ENCODE results near the gene ABI1. TPM values are rescaled to one million over a fixed set of nuclear protein-coding genes. Genes with fewer than 3 reads are reported as not detected.

The ABI1 gene
- total RNA-seq, 1 experiment from 2014 or later, result 50.8 TPM

DNA sequence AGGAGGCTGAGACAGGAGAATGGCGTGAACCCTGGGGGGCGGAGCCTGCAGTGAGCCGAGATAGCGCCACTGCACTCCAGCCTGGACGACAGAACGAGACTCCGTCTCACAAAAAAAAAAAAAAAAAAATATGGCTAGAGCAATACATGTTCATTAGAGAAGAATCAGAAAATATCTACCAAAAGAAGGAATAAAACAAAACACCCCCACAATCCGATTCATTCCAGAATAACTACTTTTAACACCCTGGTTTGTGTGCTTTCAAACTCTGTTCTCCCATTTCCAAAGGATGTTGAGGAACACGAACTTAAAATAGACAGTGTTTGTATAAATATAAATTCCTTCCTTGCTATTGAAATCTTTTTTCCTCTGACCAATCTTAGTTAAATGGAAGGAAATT, 156.8 kb downstream of the ABI1 start:
- intact Hi-C loops (cut with micrococcal nuclease; ENCODE audit: unreplicated experiment), result no loop called here
- no peaks in the 10 kb centered on the region for H3K27me3 ChIP-seq (ENCODE audit: insufficient read depth, low read depth)
- no peaks in the 10 kb centered on the region for H3K36me3 ChIP-seq (ENCODE audit: low read depth)
- H4K20me1 ChIP-seq (ENCODE audit: insufficient read depth), result no peaks in the 10 kb centered on the region
- no peaks in the 10 kb centered on the region for H3F3A ChIP-seq (ENCODE audit: insufficient read depth, low read depth)
- no peak overlapping the region for H3K4me3 ChIP-seq
- H3K79me2 ChIP-seq (ENCODE audit: low read depth), result peaks cover 9% of the 10 kb centered on the region; the same call in 1 of the 2 replicates
- TF ChIP-seq EZH2 (IDR thresholded peaks at IDR 0.05; ENCODE audit: low read depth), result no peak
- TF ChIP-seq, protein P1, sequence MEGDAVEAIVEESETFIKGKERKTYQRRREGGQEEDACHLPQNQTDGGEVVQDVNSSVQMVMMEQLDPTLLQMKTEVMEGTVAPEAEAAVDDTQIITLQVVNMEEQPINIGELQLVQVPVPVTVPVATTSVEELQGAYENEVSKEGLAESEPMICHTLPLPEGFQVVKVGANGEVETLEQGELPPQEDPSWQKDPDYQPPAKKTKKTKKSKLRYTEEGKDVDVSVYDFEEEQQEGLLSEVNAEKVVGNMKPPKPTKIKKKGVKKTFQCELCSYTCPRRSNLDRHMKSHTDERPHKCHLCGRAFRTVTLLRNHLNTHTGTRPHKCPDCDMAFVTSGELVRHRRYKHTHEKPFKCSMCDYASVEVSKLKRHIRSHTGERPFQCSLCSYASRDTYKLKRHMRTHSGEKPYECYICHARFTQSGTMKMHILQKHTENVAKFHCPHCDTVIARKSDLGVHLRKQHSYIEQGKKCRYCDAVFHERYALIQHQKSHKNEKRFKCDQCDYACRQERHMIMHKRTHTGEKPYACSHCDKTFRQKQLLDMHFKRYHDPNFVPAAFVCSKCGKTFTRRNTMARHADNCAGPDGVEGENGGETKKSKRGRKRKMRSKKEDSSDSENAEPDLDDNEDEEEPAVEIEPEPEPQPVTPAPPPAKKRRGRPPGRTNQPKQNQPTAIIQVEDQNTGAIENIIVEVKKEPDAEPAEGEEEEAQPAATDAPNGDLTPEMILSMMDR (conservative IDR thresholded peaks at IDR 0.05), result no peak
- ChIA-PET CTCF (no interaction called here), POLR2A (ENCODE audit: unreplicated experiment) (no interaction called here)
- no peaks in the 10 kb centered on the region for H3K9me3 ChIP-seq (ENCODE audit: insufficient read depth, low read depth)
- DNase-seq, result no peak
- H3K27ac ChIP-seq, result no peak overlapping the region
- H3K9me2 ChIP-seq (ENCODE audit: insufficient read depth), result no peaks in the 10 kb centered on the region
- H2AFZ ChIP-seq, result no peak overlapping the region
- H3K4me1 ChIP-seq (replicated peaks; ENCODE audit: insufficient read depth), result no peaks in the 10 kb centered on the region
- BruUV-seq (replicated peaks), result no TSS peak
- no peak overlapping the region for H3K4me2 ChIP-seq

DNA sequence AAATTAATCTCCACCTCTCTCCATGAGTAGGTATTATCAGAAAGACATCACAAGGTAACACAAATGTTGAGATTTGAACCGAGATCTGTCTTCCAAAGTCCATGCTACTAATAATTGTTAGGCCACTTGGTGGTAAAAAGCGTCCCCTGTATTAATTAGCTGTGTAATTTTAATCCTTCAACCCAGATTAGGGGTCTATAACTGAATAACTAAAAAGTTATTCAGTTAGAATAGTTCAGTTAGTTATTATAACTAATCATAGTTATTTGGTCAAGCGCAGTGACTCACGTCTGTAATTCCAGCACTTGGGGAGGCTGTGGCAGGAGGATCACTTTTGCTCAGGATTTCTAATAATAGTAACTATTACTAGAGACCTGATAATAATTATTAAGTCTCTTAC, 157.7 kb downstream of the ABI1 start:
- DNase-seq, result no peak
- Histone ChIP-seq H3K36me3 (ENCODE audit: low read depth) (no peaks in the 10 kb centered on the region), H3K27ac (no peak overlapping the region), H3K4me3 (no peak overlapping the region), H3K9me3 (ENCODE audit: insufficient read depth, low read depth) (no peaks in the 10 kb centered on the region), H3K9me2 (ENCODE audit: insufficient read depth) (no peaks in the 10 kb centered on the region), H3K4me1 (replicated peaks; ENCODE audit: insufficient read depth) (peaks cover 4% of the 10 kb centered on the region; the same call in 1 of the 2 replicates), H2AFZ (no peak overlapping the region), H3K79me2 (ENCODE audit: low read depth) (peaks cover 18% of the 10 kb centered on the region), H4K20me1 (ENCODE audit: insufficient read depth) (no peaks in the 10 kb centered on the region), H3K4me2 (no peak overlapping the region), H3K27me3 (ENCODE audit: insufficient read depth, low read depth) (no peaks in the 10 kb centered on the region), H3F3A (ENCODE audit: insufficient read depth, low read depth) (no peaks in the 10 kb centered on the region)
- BruUV-seq (replicated peaks), result no TSS peak
- intact Hi-C loops (cut with micrococcal nuclease; ENCODE audit: unreplicated experiment), result no loop called here
- POLR2A ChIA-PET (ENCODE audit: unreplicated experiment), result no interaction called here
- TF ChIP-seq, protein P1 (conservative IDR thresholded peaks at IDR 0.05), result no peak
- TF ChIP-seq EZH2 (IDR thresholded peaks at IDR 0.05; ENCODE audit: low read depth), result no peak
- CTCF ChIA-PET, result no interaction called here

DNA sequence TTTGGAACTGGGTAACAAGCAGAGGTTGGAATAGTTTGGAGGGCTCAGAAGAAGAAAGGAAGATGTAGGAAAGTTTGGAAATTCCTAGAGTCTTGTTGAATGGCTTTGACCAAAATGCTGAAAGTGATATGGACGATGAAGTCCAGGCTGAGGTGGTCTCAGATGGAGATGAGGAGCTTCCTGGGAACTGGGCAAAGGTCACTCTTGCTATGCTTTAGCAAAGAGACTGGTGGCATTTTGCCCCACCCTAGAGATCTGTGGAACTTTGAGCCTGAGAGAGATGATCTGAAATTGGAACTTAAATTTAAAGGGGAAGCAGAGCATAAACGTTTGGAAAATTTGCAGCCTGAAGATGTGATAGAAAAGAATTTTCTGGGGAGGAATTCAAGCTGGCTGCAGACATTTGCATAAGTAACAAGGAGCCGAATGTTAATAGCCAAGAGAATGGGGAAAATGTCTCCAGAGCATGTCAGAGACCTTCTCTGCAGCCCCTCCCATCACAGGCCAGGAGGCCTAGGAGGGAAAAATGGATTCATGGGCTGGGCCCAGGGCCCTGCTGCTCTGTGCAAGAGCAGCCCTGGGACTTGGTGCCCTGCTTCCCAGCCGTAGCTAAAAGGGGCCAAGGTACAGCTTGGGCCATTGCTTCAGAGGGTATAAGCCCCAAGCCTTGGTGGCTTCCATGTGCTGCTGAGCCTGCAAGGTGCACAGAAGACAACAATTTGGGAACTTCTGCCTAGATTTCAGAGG, 159.7 kb downstream of the ABI1 start:
- H3K4me3 ChIP-seq, result no peak overlapping the region
- H3F3A ChIP-seq (ENCODE audit: insufficient read depth, low read depth), result no peaks in the 10 kb centered on the region
- intact Hi-C loops (cut with micrococcal nuclease; ENCODE audit: unreplicated experiment), result no loop called here
- ChIA-PET CTCF (no interaction called here), POLR2A (ENCODE audit: unreplicated experiment) (no interaction called here)
- BruUV-seq (replicated peaks), result no TSS peak
- no peaks in the 10 kb centered on the region for H3K9me3 ChIP-seq (ENCODE audit: insufficient read depth, low read depth)
- H3K4me2 ChIP-seq, result no peak overlapping the region
- no peaks in the 10 kb centered on the region for H4K20me1 ChIP-seq (ENCODE audit: insufficient read depth)
- H3K79me2 ChIP-seq (ENCODE audit: low read depth), result peaks cover 20% of the 10 kb centered on the region
- H3K27me3 ChIP-seq (ENCODE audit: insufficient read depth, low read depth), result no peaks in the 10 kb centered on the region
- H3K4me1 ChIP-seq (replicated peaks; ENCODE audit: insufficient read depth), result peaks cover 8% of the 10 kb centered on the region; the same call in 1 of the 2 replicates
- no peak for DNase-seq
- H3K27ac ChIP-seq, result no peak overlapping the region
- H3K9me2 ChIP-seq (ENCODE audit: insufficient read depth), result no peaks in the 10 kb centered on the region
- no peak overlapping the region for H2AFZ ChIP-seq
- TF ChIP-seq, protein P1 (conservative IDR thresholded peaks at IDR 0.05), result no peak
- TF ChIP-seq EZH2 (IDR thresholded peaks at IDR 0.05; ENCODE audit: low read depth), result no peak
- no peaks in the 10 kb centered on the region for H3K36me3 ChIP-seq (ENCODE audit: low read depth)

Data from PC-9 (cell line).